Measurements from ENCODE around the gene PLD1.

PLD1 gene

DNA sequence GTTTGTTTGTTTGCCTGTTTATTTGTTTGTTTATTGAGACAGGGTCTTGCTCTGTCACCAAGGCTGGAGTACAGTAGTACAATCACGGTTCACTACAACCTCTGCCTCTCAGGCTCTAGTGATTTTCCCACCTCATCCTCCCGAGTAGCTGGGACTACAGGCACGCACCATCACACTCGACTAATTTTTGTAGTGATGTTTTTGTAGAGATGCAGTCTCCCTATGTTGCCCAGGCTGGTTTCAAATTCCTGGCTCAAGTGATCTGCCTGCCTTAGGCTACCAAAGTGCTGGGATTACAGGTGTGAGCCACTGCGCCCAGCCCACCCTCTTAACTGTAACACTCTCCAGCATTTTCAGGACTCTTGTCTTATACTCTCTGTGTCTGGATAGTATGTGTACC, 26.7 kb downstream of the PLD1 start:
- Histone ChIP-seq H3K27ac (no peak overlapping the region), H3K27me3 (ENCODE audit: insufficient read depth, low read depth, severe bottlenecking) (no peaks in the 10 kb centered on the region), H3K36me3 (no peaks in the 10 kb centered on the region), H3K4me3 (ENCODE audit: low read depth, low read length) (no peak overlapping the region), H3K9me3 (ENCODE audit: severe bottlenecking) (no peaks in the 10 kb centered on the region)
- no peak for DNase-seq
- TF ChIP-seq, protein P1, sequence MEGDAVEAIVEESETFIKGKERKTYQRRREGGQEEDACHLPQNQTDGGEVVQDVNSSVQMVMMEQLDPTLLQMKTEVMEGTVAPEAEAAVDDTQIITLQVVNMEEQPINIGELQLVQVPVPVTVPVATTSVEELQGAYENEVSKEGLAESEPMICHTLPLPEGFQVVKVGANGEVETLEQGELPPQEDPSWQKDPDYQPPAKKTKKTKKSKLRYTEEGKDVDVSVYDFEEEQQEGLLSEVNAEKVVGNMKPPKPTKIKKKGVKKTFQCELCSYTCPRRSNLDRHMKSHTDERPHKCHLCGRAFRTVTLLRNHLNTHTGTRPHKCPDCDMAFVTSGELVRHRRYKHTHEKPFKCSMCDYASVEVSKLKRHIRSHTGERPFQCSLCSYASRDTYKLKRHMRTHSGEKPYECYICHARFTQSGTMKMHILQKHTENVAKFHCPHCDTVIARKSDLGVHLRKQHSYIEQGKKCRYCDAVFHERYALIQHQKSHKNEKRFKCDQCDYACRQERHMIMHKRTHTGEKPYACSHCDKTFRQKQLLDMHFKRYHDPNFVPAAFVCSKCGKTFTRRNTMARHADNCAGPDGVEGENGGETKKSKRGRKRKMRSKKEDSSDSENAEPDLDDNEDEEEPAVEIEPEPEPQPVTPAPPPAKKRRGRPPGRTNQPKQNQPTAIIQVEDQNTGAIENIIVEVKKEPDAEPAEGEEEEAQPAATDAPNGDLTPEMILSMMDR (IDR thresholded peaks at IDR 0.05; ENCODE audit: low read depth, low read length): no peak

DNA sequence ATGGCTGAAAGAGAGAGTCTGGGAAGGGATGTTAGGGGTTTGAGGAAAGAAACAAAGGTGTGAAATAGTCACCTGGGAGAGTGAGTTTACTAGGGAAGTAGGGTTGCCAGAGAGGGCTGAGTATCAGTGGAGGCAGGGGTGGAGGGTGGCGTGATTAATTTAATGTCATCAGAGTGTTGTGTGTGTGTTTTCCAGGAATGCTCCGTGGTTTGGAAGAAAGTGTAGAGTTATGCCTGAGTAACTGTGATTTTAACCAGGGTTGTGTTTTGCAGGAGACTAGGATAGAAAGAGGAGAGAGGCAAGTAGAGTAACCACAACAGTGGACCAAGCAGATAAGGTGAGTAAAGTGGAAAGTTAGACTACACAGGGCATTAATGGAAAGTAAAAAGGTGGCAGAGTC, 27.2 kb downstream of the PLD1 start:
- TF ChIP-seq, protein P1 (IDR thresholded peaks at IDR 0.05; ENCODE audit: low read depth, low read length): no peak
- Histone ChIP-seq H3K4me3 (ENCODE audit: low read depth, low read length) (no peak overlapping the region), H3K27ac (no peak overlapping the region), H3K36me3 (no peaks in the 10 kb centered on the region), H3K9me3 (ENCODE audit: severe bottlenecking) (no peaks in the 10 kb centered on the region), H3K27me3 (ENCODE audit: insufficient read depth, low read depth, severe bottlenecking) (no peaks in the 10 kb centered on the region)
- no peak for DNase-seq

DNA sequence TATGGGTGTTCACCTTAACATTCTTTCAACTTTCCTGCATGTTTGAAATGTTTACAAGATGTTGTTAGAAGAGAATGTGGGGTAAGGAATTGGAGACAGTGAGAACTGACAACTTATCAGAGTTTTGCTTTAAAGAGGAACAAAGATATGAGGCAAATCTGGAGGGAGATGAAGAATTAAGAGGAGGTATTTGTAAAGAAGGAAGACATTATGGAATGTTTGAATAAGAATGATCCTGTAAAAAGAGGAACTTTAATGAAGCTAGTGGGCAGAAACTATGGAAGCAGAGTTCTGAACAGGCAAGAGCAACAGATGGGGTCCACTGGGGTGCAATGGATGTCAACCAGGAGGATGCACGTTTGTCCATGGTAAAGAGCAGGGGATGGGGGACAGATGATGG, 27.7 kb downstream of the PLD1 start:
- Histone ChIP-seq H3K9me3 (ENCODE audit: severe bottlenecking) (no peaks in the 10 kb centered on the region), H3K4me3 (ENCODE audit: low read depth, low read length) (no peak overlapping the region), H3K36me3 (no peaks in the 10 kb centered on the region), H3K27ac (no peak overlapping the region), H3K27me3 (ENCODE audit: insufficient read depth, low read depth, severe bottlenecking) (no peaks in the 10 kb centered on the region)
- no peak for DNase-seq
- TF ChIP-seq, protein P1 (IDR thresholded peaks at IDR 0.05; ENCODE audit: low read depth, low read length): no peak

DNA sequence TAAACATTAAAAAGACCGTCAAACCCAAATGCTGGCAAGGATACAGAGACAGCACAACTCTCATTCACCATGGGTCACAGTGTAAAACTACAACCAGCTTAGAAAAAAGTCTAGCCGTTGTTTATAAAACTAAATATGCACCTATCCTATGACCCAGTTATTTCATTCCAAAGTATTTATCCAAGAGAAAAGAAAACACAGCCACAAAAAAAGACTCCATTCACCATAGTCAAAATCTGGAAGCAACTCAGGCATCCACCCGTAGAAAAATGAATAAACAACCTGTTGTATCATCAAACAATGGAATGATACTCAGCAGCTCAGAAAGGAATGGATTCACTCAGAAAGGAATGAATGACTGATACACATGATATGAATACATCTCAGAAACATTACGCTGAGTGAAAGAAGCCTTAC, 28.6 kb downstream of the PLD1 start:
- no peak overlapping the region for H3K27ac ChIP-seq
- no peaks in the 10 kb centered on the region for H3K36me3 ChIP-seq
- H3K27me3 ChIP-seq (ENCODE audit: insufficient read depth, low read depth, severe bottlenecking): no peaks in the 10 kb centered on the region
- TF ChIP-seq, protein P1 (IDR thresholded peaks at IDR 0.05; ENCODE audit: low read depth, low read length): no peak
- no peak overlapping the region for H3K4me3 ChIP-seq (ENCODE audit: low read depth, low read length)
- no peak for DNase-seq
- no peaks in the 10 kb centered on the region for H3K9me3 ChIP-seq (ENCODE audit: severe bottlenecking)

DNA sequence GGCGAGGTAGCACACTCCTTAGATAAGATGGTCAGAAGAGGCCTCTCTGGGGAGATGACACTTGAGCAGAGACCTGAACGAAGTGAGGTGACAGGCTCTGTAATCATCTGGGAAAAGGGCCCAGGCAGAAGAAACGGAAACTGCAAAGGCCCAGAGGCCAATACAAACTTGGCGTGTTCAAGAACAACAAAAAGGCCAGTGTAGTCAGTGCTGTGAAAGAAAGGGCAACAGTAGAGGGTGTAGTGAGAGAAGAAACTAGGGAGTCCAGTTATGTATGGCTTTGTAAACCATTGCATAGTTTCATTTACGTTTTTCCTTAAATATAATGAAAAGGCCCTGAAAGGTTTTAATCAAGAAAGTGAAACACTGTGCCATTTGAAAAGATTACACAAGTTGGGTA, 31.8 kb downstream of the PLD1 start:
- no peak for DNase-seq
- H3K27ac ChIP-seq: no peak overlapping the region
- TF ChIP-seq, protein P1 (IDR thresholded peaks at IDR 0.05; ENCODE audit: low read depth, low read length): no peak
- H3K27me3 ChIP-seq (ENCODE audit: insufficient read depth, low read depth, severe bottlenecking): no peaks in the 10 kb centered on the region
- no peaks in the 10 kb centered on the region for H3K9me3 ChIP-seq (ENCODE audit: severe bottlenecking)
- H3K4me3 ChIP-seq (ENCODE audit: low read depth, low read length): no peak overlapping the region
- H3K36me3 ChIP-seq: no peaks in the 10 kb centered on the region

DNA sequence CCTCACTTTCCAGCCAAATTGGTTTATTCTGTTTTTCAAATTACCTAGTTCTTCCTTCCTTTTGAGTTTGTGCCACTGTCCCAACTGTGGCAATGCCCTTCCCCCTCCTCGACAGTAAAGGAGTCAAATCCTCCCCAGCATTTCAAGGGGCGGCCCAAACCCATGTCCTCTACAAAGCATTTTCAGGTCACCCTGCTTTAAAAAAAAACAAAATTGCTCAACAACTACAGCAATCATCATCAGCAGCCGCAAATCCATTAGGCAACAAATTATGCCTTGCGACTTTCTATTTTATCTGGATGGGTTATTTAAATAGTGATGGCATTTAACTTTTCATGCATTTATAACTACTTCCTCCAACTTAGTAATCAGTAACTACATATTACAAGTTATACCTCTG, 32.7 kb downstream of the PLD1 start:
- no peaks in the 10 kb centered on the region for H3K36me3 ChIP-seq
- H3K4me3 ChIP-seq (ENCODE audit: low read depth, low read length): no peak overlapping the region
- DNase-seq: no peak
- no peaks in the 10 kb centered on the region for H3K27me3 ChIP-seq (ENCODE audit: insufficient read depth, low read depth, severe bottlenecking)
- no peak overlapping the region for H3K27ac ChIP-seq
- no peaks in the 10 kb centered on the region for H3K9me3 ChIP-seq (ENCODE audit: severe bottlenecking)
- TF ChIP-seq, protein P1 (IDR thresholded peaks at IDR 0.05; ENCODE audit: low read depth, low read length): no peak

Measured in WERI-Rb-1 (cell line).